HUES48 (cell line): Measurements from ENCODE around the gene KCNG4.

Experiments used
- H3K27ac ChIP-seq: one replicate; pipeline ENCODE4 v1.7.0; 2013; ENCODE audit warnings: low read depth, low read length, inconsistent platforms
- H3K27me3 ChIP-seq: 2 replicates; pipeline ENCODE4 v1.6.1; 2013; ENCODE audit warnings: mild to moderate bottlenecking, low read length; ENCODE audit not compliant: control insufficient read depth, insufficient read depth
- H3K36me3 ChIP-seq: 2 replicates; pipeline ENCODE4 v1.6.1; 2013; ENCODE audit warnings: low read length; ENCODE audit not compliant: control insufficient read depth, insufficient read depth
- H3K4me1 ChIP-seq: 2 replicates; pipeline ENCODE4 v1.6.1; 2013; ENCODE audit warnings: mild to moderate bottlenecking, low read length; ENCODE audit not compliant: control insufficient read depth, insufficient read depth
- H3K4me3 ChIP-seq: 2 replicates; pipeline ENCODE4 v1.5.1; 2013; ENCODE audit warnings: mild to moderate bottlenecking, low read depth, low read length
- H3K9ac ChIP-seq: 2 replicates; pipeline ENCODE4 v1.6.1; 2013; ENCODE audit warnings: mild to moderate bottlenecking, low read depth, low read length, moderate library complexity
- H3K9me3 ChIP-seq: 2 replicates; pipeline ENCODE4 v1.6.1; 2013; ENCODE audit warnings: low read length; ENCODE audit not compliant: control insufficient read depth, insufficient read depth

The KCNG4 gene

DNA sequence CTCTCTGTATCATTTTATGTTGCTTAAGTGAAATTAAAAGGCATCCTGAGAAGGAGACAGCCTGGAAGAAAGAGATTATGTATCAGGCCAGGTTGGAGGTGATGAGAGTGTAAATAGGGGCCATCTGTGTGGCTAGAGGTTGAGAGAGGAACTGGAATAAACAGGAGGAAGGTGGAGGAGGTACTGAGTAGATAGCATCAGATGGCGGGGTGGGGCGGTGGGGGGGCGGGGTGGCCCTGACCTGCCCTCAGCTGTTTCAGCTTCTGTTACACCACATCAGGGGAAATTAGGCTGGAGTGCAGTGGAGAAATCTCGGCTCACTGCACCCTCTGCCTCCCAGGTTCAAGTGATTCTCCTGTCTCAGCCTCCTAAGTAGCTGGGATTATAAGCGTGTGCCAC is 6.9 kb upstream of the KCNG4 start:
- Histone ChIP-seq H3K27me3 (no peaks in the 10 kb centered on the region; the same call in 1 of the 2 replicates), H3K9me3 (no peaks in the 10 kb centered on the region), H3K4me1 (no peaks in the 10 kb centered on the region), H3K27ac (no peak overlapping the region), H3K36me3 (no peaks in the 10 kb centered on the region), H3K4me3 (no peak overlapping the region), H3K9ac (no peak overlapping the region)

- Histone ChIP-seq H3K9ac (no peak overlapping the region), H3K36me3 (no peaks in the 10 kb centered on the region), H3K4me3 (no peak overlapping the region), H3K27ac (no peak overlapping the region), H3K27me3 (no peaks in the 10 kb centered on the region; the same call in 1 of the 2 replicates), H3K4me1 (no peaks in the 10 kb centered on the region), H3K9me3 (no peaks in the 10 kb centered on the region)
Measured at GRCh38 chr16:84245956-84246678, 6.3 kb upstream of the KCNG4 start.

GRCh38 chr16:84244728-84245127 is 4.9 kb upstream of the KCNG4 start:
- no peak overlapping the region for H3K4me3 ChIP-seq
- H3K9me3 ChIP-seq, result no peaks in the 10 kb centered on the region
- H3K9ac ChIP-seq, result no peak overlapping the region

DNA sequence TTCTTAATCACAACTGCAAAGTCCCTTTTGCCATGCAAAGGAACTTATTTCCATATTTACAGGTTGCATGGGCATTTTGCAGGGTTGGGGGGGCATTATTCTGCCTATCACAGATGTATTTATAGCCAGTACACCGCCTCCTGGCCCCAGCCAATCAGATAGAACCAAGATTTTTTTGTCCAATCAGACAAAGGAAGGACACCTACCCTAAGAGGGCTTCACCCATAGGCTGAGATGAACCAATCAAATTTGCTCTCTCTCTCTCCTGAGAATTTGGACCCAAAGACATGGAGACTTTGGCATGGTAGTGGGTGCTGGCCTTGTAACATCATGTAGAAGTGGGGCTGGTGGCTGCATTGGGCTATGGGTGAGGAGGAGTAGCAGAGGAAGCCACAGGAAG is 3.9 kb upstream of the KCNG4 start:
- Histone ChIP-seq H3K36me3 (no peaks in the 10 kb centered on the region), H3K27ac (no peak overlapping the region), H3K27me3 (no peaks in the 10 kb centered on the region), H3K9ac (no peak overlapping the region), H3K4me3 (no peak overlapping the region), H3K9me3 (no peaks in the 10 kb centered on the region), H3K4me1 (no peaks in the 10 kb centered on the region)

More at GRCh38 chr16:84244728-84245127, 4.9 kb upstream of the KCNG4 start:
- no peaks in the 10 kb centered on the region for H3K4me1 ChIP-seq
- no peak overlapping the region for H3K27ac ChIP-seq
- H3K27me3 ChIP-seq, result no peaks in the 10 kb centered on the region; the same call in 1 of the 2 replicates
- H3K36me3 ChIP-seq, result no peaks in the 10 kb centered on the region

GRCh38 chr16:84242839-84243238 is 3.0 kb upstream of the KCNG4 start:
- Histone ChIP-seq H3K9ac (no peak overlapping the region), H3K27ac (no peak overlapping the region), H3K9me3 (no peaks in the 10 kb centered on the region), H3K4me1 (no peaks in the 10 kb centered on the region), H3K27me3 (no peaks in the 10 kb centered on the region), H3K4me3 (no peak overlapping the region), H3K36me3 (no peaks in the 10 kb centered on the region)

- no peak overlapping the region for H3K27ac ChIP-seq
- no peaks in the 10 kb centered on the region for H3K36me3 ChIP-seq
- H3K27me3 ChIP-seq, result no peaks in the 10 kb centered on the region
- no peak overlapping the region for H3K9ac ChIP-seq
- no peaks in the 10 kb centered on the region for H3K9me3 ChIP-seq
- no peak overlapping the region for H3K4me3 ChIP-seq
- H3K4me1 ChIP-seq, result no peaks in the 10 kb centered on the region
Measured at GRCh38 chr16:84241778-84242177, 2.0 kb upstream of the KCNG4 start.

- Histone ChIP-seq H3K9ac (no peak overlapping the region), H3K27ac (no peak overlapping the region), H3K9me3 (no peaks in the 10 kb centered on the region), H3K36me3 (no peaks in the 10 kb centered on the region), H3K4me3 (no peak overlapping the region), H3K27me3 (no peaks in the 10 kb centered on the region), H3K4me1 (no peaks in the 10 kb centered on the region)
Measured at GRCh38 chr16:84240455-84240854, 643 bp upstream of the KCNG4 start.

DNA sequence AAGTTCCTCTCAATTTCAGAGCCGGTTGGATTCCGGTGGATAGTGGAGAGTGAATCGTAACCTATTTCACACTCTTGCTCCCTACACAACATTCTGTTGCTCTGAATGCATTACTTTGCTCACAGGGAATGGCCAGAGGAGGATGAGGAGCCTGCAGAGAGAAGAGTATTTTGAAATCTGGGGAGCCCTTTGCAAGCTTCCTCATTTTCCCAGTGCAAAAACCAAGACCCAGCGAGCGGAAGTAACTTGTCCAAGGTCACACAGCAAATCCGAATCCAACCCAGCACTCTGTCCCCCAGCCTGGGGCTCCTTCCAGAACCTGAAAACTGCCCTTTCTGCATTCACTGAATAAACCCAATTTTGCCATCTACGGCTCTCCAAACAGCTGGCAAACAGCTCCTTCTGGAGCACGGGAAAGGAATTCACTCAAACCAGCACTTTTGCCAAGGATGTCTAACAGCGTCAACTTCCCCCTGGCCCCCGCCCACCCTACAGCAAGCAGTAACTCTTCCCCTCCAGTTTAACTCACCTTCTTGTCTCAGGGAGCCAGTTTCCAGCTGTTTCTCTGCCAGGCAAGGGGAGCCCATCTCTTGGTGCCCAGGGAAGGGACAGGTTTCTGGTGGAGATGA is 557 bp downstream of the KCNG4 start:
- H3K9ac ChIP-seq, result no peak overlapping the region
- H3K27me3 ChIP-seq, result no peaks in the 10 kb centered on the region
- no peaks in the 10 kb centered on the region for H3K36me3 ChIP-seq
- H3K27ac ChIP-seq, result no peak overlapping the region
- H3K4me3 ChIP-seq, result no peak overlapping the region
- H3K4me1 ChIP-seq, result no peaks in the 10 kb centered on the region
- no peaks in the 10 kb centered on the region for H3K9me3 ChIP-seq

GRCh38 chr16:84237994-84238750 is 1.6 kb downstream of the KCNG4 start:
- Histone ChIP-seq H3K36me3 (no peaks in the 10 kb centered on the region), H3K9ac (no peak overlapping the region), H3K4me1 (no peaks in the 10 kb centered on the region), H3K9me3 (no peaks in the 10 kb centered on the region), H3K4me3 (no peak overlapping the region), H3K27ac (no peak overlapping the region), H3K27me3 (no peaks in the 10 kb centered on the region)

- H3K9ac ChIP-seq, result no peak overlapping the region
- H3K27ac ChIP-seq, result no peak overlapping the region
- H3K4me1 ChIP-seq, result no peaks in the 10 kb centered on the region
- H3K9me3 ChIP-seq, result no peaks in the 10 kb centered on the region
- no peaks in the 10 kb centered on the region for H3K36me3 ChIP-seq
- no peak overlapping the region for H3K4me3 ChIP-seq
- no peaks in the 10 kb centered on the region for H3K27me3 ChIP-seq
Measured at GRCh38 chr16:84236671-84237070, 3.1 kb downstream of the KCNG4 start.
